ENCODE results near the gene PHF12.

The PHF12 gene

DNA sequence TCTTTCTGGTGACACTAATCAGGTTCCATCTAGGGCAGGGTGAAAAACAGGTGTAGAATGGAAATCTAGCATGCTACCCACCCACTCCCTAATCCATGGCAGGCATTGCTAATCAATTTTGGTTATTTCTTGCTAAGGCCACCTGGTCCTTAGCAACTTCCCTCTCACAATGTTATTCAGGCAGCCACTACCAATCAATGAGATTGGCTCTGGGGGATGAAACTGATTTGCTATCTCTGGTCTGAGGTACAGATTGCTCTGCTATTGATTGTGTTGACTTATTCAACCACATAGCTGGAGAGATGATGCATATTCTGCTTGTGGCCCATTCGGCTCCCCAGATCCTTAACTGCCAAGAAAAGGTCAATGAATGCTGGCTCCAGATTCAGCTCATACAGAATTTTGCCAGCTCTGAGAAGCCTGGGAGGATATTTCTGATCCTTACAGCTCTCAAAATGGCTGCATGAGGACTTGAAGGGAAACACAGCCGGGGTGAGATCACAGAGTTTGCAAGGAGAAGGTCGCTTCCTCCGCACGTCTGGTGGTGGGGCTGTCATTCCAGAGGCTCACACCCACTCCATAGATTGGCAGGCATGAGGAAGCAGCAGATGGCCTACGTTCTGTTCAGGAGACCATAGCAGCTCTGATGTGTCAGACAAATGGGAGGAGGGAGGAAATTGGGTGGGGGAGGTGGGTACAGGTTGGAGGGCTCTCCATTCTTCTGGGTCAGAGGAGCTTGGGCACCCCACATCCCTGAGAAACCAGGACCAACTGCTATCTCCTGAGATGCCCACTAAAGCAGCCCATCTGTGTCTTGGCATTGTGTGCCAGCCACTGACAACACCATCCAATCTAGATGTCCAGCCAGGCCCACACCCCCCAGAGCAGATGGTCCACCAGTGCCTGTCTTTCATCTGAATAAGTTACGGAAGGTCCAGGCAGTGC is 32.2 kb upstream of the PHF12 start:
- TF ChIP-seq POU6F1 (CRISPR knock-in tag; IDR thresholded peaks at IDR 0.05; ENCODE audit: borderline replicate concordance, low read depth) = no peak
- TF ChIP-seq ZFP3 (CRISPR knock-in tag; IDR thresholded peaks at IDR 0.05) = no peak
- no peak for TF ChIP-seq ISL1 (CRISPR knock-in tag; IDR thresholded peaks at IDR 0.05)
- no peak for TF ChIP-seq ESRRG (CRISPR knock-in tag; IDR thresholded peaks at IDR 0.05)
- no peak for TF ChIP-seq ZFP30 (CRISPR knock-in tag; IDR thresholded peaks at IDR 0.05)
- no peak for TF ChIP-seq ZNF70 (CRISPR knock-in tag; IDR thresholded peaks at IDR 0.05)
- TF ChIP-seq OSR1 (CRISPR knock-in tag; IDR thresholded peaks at IDR 0.05) = no peak
- no peak for TF ChIP-seq GLIS3 (CRISPR knock-in tag; IDR thresholded peaks at IDR 0.05)
- no peak for TF ChIP-seq TOX (CRISPR knock-in tag; IDR thresholded peaks at IDR 0.05; ENCODE audit: borderline replicate concordance)
- TF ChIP-seq BACH2 (CRISPR knock-in tag; IDR thresholded peaks at IDR 0.05; ENCODE audit: borderline replicate concordance) = no peak
- TF ChIP-seq RARB (CRISPR knock-in tag; IDR thresholded peaks at IDR 0.05) = no peak
- no peak for TF ChIP-seq CREB5 (CRISPR knock-in tag; IDR thresholded peaks at IDR 0.05; ENCODE audit: low read depth)
- TF ChIP-seq PPARA (CRISPR knock-in tag; IDR thresholded peaks at IDR 0.05; ENCODE audit: borderline replicate concordance) = no peak
- TF ChIP-seq ZNF8 (CRISPR knock-in tag; IDR thresholded peaks at IDR 0.05) = no peak
- no peak for ATAC-seq

DNA sequence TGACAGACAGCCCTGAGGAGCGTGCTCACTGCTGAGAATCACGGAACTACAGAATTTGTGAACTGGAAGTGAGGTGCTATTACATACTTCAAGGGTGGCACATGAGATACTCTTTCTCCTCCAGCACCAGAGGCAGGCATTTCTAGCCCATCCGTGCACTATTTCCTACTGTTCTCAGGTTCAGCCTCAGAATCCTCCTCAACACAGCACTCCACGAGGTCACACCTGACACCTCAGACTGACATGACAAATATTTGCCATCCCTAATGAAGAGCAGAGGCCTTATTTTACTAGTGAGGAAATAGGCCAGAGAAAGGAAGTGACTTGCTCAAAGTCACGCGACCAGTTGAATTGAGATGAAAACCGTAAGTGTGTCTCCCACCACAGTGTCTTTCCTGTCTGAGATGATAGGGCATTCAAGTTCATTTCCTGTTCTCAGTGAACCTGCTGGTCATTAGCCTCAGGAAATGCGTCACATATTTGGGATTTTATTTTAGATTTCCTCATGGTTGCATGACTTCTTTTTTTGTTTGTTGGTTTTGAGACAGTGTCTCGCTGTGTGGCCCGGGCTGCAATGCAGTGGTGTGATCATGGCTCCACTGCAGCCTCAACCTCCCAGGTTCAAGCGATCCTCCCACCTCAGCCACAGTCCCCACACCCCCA is 30.9 kb upstream of the PHF12 start:
- ATAC-seq = no peak

DNA sequence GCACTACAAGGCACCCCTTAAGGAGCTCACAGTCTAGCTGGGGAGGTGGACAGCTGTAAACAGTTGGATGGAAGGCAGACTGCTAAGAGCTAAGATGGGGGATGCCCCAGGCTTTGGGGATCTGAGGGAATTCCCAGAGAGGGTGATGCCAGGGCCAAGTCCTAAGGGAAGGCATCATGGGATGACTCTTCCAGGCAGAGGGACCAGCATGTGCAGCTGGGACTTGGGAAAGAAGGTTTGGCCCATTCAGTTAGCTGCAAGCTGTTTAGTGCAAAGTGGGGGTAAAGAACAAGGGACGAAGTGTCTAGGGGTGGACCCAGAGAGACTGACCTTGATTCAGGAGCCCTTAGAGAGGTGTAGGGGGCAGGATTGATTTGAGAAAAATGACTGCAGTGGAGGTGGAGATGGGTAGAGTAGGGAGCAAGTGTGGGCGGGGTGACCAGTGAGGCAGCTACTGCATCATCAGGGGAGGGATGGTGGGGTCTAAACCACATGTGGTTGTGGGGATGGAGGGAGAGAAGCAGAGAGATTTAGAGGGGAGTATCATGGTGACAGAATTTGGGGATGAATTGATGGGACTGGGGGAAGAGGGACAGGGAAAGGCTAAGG is 27.1 kb upstream of the PHF12 start:
- no peak for ATAC-seq
- TF ChIP-seq CREB5 (CRISPR knock-in tag; IDR thresholded peaks at IDR 0.05; ENCODE audit: low read depth) = no peak
- TF ChIP-seq, protein P1, sequence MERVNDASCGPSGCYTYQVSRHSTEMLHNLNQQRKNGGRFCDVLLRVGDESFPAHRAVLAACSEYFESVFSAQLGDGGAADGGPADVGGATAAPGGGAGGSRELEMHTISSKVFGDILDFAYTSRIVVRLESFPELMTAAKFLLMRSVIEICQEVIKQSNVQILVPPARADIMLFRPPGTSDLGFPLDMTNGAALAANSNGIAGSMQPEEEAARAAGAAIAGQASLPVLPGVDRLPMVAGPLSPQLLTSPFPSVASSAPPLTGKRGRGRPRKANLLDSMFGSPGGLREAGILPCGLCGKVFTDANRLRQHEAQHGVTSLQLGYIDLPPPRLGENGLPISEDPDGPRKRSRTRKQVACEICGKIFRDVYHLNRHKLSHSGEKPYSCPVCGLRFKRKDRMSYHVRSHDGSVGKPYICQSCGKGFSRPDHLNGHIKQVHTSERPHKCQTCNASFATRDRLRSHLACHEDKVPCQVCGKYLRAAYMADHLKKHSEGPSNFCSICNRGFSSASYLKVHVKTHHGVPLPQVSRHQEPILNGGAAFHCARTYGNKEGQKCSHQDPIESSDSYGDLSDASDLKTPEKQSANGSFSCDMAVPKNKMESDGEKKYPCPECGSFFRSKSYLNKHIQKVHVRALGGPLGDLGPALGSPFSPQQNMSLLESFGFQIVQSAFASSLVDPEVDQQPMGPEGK (CRISPR knock-in tag; IDR thresholded peaks at IDR 0.05; ENCODE audit: borderline replicate concordance) = no peak
- TF ChIP-seq ZC3H10 (CRISPR knock-in tag; IDR thresholded peaks at IDR 0.05) = no peak
- TF ChIP-seq, protein P2, sequence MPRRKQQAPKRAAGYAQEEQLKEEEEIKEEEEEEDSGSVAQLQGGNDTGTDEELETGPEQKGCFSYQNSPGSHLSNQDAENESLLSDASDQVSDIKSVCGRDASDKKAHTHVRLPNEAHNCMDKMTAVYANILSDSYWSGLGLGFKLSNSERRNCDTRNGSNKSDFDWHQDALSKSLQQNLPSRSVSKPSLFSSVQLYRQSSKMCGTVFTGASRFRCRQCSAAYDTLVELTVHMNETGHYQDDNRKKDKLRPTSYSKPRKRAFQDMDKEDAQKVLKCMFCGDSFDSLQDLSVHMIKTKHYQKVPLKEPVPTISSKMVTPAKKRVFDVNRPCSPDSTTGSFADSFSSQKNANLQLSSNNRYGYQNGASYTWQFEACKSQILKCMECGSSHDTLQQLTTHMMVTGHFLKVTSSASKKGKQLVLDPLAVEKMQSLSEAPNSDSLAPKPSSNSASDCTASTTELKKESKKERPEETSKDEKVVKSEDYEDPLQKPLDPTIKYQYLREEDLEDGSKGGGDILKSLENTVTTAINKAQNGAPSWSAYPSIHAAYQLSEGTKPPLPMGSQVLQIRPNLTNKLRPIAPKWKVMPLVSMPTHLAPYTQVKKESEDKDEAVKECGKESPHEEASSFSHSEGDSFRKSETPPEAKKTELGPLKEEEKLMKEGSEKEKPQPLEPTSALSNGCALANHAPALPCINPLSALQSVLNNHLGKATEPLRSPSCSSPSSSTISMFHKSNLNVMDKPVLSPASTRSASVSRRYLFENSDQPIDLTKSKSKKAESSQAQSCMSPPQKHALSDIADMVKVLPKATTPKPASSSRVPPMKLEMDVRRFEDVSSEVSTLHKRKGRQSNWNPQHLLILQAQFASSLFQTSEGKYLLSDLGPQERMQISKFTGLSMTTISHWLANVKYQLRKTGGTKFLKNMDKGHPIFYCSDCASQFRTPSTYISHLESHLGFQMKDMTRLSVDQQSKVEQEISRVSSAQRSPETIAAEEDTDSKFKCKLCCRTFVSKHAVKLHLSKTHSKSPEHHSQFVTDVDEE (CRISPR knock-in tag; IDR thresholded peaks at IDR 0.05) = no peak
- no peak for TF ChIP-seq TCF4 (CRISPR knock-in tag; IDR thresholded peaks at IDR 0.05; ENCODE audit: borderline replicate concordance)
- no peak for TF ChIP-seq ISL1 (CRISPR knock-in tag; IDR thresholded peaks at IDR 0.05)

More for the DNA sequence above, 30.9 kb upstream of the PHF12 start:
- TF ChIP-seq TOX (CRISPR knock-in tag; IDR thresholded peaks at IDR 0.05; ENCODE audit: borderline replicate concordance) (no peak), OSR1 (CRISPR knock-in tag; IDR thresholded peaks at IDR 0.05) (no peak), ISL1 (CRISPR knock-in tag; IDR thresholded peaks at IDR 0.05) (no peak), ESRRG (CRISPR knock-in tag; IDR thresholded peaks at IDR 0.05) (no peak), BACH2 (CRISPR knock-in tag; IDR thresholded peaks at IDR 0.05; ENCODE audit: borderline replicate concordance) (no peak), ARNTL (CRISPR knock-in tag; IDR thresholded peaks at IDR 0.05; ENCODE audit: borderline replicate concordance, low read depth) (no peak), CREB5 (CRISPR knock-in tag; IDR thresholded peaks at IDR 0.05; ENCODE audit: low read depth) (no peak), ZFP30 (CRISPR knock-in tag; IDR thresholded peaks at IDR 0.05) (no peak), ZFP3 (CRISPR knock-in tag; IDR thresholded peaks at IDR 0.05) (no peak), GLIS3 (CRISPR knock-in tag; IDR thresholded peaks at IDR 0.05) (no peak), CSDC2 (CRISPR knock-in tag; IDR thresholded peaks at IDR 0.05) (no peak)
- TF ChIP-seq, protein P1 (CRISPR knock-in tag; IDR thresholded peaks at IDR 0.05; ENCODE audit: borderline replicate concordance) = no peak
